Urothelium cell line (cell line): ENCODE results near the gene PWWP2A.

Experiments
- DNase-seq: peaks from one replicate; pipeline ENCODE4 v3.0.0; 2011; ENCODE audit warnings: low spot score, mixed read lengths
- FAIRE-seq: peaks from 2 replicates; lab custom pipeline; 2011; peaks lifted over from hg19 to GRCh38; lab: Jason Lieb, UNC

The PWWP2A gene

DNA sequence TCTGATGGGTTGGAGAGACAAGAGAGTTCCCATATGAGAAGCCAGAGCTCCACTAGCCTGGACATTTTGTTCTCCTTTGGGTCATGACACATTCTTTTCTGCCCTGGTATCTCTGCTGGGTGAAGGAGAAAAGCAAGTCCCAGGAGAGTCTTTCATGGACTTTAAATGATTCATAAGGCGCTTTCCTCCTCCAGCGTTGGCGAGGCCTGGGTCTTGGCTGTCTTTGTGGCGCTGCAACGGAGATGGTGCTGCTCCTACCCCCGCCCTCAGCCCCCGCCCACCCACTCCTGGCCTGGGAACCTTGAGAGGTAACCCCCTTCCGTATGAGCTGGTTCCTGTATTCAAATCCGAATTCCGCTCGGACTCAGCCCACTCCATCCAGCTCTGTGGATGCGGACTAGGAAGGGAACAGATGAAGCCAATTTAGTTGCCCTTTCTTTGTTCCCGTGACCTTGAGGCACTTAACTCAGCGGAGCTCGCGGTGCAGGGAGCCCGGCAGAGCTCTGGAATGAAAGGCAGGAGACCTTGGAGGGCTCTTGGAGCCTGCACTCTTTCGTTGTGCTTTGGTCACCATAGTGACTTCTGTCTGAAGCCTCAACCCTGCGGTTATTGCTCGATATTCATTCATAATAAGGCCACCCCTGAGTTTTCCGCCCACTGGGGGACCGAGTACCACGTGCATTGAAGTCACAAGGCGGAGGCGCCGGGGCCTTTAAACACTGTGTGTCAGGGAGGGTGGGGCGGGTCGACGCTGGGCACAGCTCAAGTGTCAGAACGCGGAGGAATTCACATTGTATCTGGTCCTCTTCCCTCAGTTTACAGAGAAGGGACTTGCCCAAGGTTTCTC, 14.0 kb upstream of the PWWP2A start:
- DNase-seq (peak; percentile 16), FAIRE-seq (no peak)

DNA sequence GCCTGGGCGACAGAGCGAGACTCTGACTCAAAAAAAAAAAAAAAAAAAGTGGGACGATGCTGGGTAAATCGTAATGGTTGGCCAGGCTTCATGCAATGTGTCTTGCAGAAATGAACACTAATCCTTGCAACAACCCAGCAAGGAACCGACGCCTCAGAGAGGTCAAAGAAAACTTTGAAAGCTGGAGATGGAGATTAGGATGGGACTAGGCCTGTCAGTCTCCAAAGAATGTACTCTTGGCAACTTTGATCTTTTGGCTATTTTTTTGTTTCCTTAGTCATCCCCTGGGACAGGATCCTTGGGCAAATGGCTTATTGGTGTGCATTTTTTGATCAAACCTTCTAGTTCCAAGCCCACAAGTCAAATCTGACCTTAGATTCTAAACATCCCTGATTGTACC, 10.6 kb upstream of the PWWP2A start:
- FAIRE-seq (no peak), DNase-seq (no peak)

DNA sequence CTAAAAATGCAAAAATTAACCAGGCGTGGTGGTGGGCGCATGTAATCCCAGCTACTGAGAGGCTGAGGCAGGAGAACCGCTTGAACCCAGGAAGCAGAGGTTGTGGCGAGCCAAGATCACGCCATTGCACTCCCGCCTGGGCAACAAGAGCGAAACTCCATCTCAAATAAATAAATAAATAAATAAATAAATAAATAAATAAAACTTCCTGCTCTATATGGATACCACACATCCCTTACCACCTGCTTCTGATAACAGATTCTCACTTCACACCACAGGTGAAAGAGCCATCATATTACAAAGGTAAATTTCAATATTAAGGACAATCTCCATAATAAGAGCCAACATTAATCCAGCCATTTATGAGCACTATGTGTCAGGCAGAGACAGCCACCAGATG, 9.4 kb upstream of the PWWP2A start:
- DNase-seq (no peak), FAIRE-seq (no peak)

DNA sequence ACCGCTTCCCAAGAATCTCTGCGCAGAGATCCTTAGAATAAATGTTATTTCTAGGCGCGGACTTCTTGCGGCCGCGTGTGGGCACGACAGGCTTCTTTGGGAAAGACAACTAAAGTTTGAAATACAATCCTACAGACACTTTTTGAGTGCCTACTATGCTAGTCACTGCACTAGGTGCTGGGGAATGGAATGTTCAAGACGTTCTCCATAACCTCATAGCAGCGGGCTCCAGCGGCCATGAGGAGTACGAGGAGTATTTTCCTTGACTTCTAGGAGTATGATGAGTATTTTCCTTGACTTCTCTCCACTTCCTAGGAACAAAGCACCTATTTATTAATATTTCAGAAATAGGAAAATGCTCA, 636 bp upstream of the PWWP2A start:
- no peak for FAIRE-seq

DNA sequence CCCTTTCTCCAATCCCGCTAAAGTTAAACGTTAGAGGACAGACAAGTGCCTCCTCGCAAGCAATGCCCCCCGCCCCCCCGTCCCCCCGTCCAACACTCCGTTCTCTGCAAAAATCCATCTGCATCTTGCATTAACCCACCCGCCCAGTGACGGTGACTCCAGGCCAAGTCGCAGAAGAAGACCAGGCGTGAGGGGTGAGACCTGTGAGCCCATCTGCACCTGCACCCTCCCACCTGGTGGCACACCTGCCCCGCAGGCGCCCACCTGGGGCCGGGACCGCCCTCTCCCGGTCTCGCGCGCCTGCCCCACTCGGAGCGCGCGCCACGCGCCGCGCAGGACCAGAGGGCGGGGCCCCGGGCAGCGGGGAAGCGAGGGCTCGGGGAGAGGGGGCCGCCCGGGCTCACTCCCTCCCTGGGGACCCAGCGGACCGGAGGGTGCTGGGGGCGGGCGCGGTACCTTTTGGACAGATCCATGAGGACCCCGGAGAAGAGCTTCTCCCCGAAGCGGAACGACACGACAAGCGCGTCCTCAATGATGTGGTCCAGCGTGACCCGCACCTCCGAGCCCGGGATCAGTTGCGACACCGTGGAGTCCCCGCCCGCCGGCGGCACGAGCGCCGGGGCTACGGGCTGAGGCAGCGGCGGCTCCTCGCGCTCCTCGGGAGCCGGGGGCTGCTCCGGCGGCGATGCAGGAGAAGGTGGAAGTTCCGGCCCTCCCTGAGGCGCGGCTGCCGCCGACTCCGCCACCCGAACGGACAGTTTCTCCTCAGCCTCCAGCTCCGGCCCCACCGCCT, 705 bp downstream of the PWWP2A start:
- DNase-seq (peak; percentile 44), FAIRE-seq (no peak)

More for the DNA sequence above, 636 bp upstream of the PWWP2A start:
- DNase-seq = no peak

DNA sequence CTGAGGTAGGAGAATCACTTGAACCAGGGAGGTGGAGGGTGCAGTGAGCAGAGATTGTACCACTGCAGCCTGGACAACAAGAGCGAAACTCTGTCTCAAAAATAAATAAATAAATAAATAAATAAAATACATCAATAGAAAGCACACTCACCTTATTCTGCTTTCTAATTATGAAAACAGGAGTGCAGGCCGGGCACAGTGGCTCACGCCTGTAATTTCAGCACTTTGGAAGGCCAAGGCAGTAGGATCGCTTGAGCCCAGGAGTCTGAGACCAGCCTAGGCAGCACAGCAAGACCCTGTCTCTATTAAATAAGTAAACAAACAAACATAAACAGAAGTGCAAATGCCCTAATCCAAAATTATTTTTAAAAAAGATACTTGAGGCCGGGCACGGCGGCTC, 2.3 kb downstream of the PWWP2A start:
- no peak for DNase-seq
- FAIRE-seq = no peak

DNA sequence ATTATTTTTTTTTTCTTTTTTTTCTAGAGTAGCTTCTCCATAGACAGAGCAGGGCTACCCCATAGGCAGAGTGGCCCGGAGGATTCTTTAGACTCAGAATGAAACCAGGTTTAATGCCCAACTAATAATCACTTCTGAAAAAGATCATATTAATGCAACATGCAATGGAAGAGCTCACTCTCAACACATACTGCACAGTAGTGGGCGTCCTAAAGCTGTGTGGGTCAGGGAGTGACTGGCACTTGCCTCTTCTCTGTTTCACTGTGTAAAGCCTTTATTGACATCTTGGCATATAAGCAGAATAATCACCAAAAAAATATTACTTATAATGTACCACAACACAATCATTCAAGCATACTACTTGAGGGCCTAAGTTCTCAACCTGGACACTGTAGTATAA, 11.1 kb downstream of the PWWP2A start:
- DNase-seq (no peak), FAIRE-seq (no peak)

DNA sequence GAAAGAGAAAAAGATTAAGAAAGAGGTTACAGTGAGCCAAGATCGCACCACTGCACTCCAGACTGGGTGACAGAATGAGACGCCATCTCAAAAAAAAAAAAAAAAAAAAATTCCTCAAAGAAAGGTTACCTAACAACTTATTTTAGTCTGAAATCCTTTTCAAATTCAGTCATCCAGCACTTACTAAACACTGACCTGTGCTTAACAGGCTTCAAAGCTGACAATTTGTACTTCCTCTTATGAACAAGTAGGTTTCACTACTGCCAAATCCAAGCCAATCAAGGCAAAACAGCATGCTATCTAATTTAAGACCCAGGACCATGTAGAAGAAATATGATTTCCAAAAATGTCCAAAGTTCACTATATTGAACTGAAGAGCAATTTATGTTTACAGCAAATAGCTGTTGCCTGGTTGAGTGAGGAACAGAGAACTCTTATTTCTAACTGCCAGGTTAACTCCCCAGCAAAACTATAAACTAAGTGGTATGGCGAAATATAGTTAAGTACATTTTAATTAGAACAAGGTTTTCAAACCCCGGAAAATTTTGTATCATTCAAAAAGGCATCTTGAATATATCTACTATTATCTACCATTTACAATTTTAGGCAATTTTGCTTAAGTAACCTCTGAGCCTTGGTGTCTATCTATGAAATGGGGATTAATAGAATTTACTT, 13.4 kb downstream of the PWWP2A start:
- DNase-seq = no peak

DNA sequence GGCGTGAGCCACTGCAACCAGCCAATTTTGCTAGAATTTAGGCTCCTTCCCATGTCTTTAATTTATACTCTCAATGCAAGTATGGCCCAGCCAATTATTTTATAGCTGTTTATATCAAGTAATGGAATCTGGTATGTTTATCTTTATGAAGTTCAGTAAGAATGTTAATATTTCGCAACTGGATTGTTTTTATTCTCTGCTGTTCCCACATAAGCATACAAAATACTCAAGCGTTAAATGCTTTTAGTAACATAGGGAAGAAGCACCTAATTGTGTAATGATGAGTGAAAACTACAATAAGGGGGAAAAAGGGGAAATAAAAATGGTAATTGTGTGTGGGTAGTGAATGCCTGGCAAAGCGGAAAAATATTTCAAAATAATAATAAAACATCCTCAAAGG, 21.3 kb downstream of the PWWP2A start:
- FAIRE-seq (no peak), DNase-seq (no peak)

More for the DNA sequence above, 13.4 kb downstream of the PWWP2A start:
- FAIRE-seq = no peak

DNA sequence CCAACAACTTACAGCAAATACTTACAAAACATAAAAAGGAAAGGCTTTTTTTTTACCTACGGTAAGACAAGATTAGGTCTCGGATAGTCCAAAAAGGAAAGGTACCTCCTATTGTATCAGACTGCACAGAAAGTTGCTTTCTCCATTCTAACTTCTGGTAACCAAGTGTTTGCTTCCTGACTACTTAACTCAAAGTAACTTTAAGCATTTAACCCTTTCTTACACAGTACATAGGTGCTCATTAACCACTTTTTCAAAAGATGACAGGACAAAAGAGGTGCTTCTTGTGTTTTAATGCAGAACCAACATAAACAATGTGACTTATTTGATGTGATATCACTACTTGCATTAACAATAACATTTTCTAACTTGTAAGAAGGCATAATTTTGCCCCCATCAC, 23.1 kb downstream of the PWWP2A start:
- DNase-seq = no peak

DNA sequence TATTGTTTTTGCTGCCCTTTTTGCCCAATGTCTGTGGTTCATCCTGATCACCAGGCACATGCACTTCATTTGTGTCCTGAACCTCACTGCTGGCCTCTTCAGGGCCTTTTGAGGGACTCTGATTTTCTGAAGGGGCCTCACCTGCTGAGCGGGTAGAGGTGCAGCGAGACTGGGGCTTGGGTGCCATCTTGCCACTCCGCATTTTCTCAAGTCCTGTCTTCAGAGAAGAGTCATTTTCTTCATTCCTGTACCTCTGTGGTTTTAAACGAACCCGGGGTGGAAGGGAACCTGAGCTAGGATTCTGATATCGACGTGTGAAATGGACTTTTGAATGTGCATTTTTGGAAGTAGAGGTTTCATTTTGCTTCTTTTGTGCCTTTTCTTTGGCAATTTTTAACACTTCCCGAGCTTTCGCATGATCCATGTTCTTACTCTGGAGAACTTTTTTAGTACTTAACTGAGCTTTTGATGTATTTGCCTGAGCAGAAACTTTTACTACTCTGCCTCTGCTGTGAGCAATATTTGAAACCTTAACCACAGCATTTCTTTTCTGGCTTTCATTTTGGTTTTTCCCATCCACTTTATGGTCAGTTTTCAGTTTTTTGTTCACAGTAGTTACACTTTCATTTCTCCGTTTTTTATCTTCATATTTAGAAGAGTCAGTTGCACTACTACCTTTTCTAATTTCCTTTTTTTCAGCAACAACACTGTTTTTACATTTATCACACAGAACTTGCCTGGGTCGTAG, 26.1 kb downstream of the PWWP2A start:
- no peak for DNase-seq

More for the DNA sequence above, 23.1 kb downstream of the PWWP2A start:
- FAIRE-seq = no peak

DNA sequence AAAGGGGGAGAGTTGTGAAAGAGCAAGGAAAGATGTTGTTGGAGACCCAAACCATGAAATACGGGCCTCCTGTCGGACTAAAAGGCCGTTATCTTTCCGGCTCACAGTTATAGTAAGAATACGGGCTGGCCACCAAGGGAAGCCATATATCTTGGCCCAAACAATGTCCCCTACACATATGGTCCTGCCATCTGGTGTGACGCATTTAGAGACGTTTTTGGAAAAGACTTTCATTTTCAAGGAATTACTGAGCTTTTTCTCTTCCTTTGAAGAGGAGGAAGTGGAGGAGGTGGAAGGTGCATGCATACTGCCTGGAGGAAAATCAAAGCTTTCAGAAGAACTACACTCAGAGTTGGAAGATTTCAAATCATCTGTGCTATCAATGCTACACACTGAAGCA, 26.7 kb downstream of the PWWP2A start:
- no peak for DNase-seq

More for the DNA sequence above, 26.1 kb downstream of the PWWP2A start:
- no peak for FAIRE-seq

DNA sequence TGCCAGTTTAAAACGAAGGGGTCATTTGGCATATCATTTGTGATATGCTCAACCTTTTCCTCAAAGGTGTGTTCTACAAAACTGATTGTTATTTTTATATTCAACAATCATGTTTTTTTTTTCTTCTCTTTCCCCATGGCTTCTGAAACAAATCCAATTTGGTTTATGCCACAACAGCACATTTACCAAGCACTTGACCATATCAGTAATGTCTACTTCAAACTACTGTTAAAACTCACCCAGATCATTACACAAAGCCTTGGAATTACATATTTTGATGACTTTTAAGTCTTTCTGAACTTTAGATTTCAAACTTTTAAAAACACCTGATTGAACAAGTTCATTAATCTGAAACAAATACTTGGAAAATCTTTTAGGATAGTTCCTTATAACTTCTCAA, 29.2 kb downstream of the PWWP2A start:
- no peak for DNase-seq
- FAIRE-seq = no peak

More for the DNA sequence above, 26.7 kb downstream of the PWWP2A start:
- FAIRE-seq = no peak

DNA sequence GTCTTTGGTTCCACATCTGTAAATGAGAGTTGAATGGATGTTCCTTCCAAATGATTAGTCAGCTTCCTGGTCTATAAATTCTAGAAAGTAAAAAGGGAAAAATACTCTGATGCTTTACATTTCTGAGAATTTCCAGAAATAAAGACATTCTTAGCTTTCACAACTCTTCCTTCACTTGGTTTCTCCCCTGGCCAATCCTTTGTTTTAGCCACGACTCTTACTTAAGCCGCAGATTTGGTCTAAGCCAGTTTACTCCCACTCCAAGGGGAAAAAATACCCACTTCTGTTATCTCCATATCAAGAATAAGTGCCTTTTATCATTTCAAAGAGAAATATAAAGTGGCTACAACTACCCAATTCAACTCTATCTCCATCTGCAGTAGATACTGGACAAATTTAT, 29.7 kb downstream of the PWWP2A start:
- FAIRE-seq (no peak), DNase-seq (no peak)

DNA sequence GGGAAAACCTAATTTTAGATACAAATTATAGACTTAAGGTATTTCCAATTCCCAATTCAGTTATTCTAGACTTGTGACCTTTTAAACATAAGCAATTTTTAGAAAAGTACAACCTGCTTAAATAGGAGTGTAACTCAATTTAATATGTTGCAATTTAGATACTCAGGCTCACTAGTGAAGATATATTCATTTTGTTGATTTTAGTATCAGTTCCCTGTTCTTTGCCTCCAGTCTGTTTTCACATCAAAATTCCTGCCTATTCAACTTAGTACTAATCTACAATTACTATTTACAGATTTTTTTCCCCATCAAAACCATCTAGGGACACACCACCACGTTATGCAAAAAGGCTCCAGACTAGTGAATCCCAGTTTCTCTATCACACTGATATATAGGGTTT, 30.4 kb downstream of the PWWP2A start:
- no peak for FAIRE-seq
- DNase-seq = no peak

DNA sequence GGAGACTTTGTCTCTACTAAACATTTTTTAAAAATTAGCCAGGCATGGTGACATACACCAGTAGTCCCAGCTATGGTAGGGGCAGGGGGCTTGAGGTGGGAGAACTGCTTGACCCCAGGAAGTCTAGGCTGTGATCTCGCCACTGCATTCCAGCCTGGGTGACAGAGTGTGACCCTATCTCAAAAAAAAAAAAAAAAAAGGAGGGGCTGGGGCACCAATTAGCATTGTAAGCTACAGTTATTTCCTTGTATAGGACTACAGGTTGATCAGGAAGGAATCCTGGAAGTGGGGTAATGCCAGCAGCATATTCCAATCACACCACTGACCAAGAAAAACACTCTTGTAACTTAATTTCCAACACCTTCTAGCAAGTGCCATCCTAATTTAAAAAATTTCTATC, 32.1 kb downstream of the PWWP2A start:
- no peak for DNase-seq
- FAIRE-seq = no peak

DNA sequence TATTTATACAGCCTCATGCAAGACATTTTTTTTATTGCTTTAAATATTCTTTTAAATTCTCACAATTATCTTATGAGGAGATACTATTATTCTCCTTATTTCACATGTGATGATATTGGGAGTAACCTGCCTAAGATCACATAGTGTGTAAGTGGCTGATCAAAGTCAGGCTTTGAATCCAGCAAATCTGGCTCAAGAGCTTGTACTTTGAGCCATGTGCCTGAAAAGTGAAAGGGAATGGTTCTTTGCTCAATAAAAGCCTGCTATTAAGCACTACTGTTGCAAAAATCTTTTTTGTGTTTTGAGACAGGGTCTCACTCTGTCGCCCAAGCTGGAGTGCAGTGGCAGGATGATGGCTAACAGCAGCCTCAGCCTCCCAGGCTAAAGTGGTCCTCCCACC, 35.1 kb downstream of the PWWP2A start:
- no peak for DNase-seq
- FAIRE-seq = no peak

DNA sequence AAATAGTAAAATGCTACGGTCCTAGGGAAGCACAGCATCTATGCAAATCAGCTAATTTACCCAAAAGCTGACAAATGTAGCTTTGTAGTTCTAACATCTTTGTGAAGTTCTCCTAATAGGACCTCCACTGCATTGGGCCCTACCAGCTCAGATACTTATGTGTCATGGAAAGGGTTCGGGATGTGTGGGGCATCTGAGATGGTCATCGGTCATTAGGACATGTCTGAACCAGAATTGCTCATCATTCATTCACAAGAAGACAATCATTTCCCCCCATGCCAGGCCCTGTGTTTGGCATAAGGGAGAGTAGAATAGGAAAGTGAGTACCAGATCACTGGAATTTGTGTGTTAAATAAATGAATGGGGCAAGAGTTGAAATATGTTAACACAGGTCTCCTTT, 35.7 kb downstream of the PWWP2A start:
- DNase-seq (peak; percentile 52), FAIRE-seq (peak; percentile 30)

DNA sequence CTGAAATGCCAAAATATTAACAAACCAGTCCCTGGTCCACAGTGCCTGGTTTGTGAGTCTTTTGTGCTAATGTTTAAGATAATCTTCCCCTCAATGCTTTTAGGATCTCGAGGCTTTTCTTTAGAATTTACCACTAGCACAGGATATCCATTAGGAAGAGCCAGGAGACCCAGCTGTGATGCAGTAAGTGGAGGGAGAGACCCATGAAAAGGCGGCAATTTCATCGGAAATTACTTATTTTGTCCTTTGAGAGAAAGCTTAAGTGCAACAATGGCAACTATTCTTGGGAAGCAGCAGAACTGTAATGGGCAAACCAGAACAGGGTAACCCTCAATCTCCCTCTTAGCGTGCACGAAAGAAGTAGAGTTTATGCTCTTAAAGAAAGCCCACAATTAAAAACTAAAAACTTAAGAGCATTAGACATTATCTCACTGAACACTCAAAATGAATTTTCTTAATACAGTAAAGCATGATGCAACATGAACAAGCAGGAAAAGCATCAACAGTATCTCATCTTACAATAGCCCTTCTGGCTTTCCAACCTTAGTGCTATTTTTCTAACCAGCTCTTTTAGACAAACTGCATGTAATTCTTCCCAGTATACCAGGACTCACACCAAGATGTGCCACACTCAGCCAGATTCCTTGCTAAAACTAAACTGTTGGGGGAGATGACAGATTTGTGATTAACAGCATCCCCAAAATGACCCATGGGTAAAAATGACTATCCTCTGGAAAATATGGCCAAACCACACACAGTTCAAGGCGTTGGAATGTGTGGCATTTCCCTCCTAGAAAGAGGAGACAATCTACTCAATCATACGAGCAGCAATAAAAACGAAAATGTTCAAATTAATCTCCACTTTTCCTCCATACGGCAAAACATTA, 36.4 kb downstream of the PWWP2A start:
- FAIRE-seq (no peak), DNase-seq (peak; percentile 70)

DNA sequence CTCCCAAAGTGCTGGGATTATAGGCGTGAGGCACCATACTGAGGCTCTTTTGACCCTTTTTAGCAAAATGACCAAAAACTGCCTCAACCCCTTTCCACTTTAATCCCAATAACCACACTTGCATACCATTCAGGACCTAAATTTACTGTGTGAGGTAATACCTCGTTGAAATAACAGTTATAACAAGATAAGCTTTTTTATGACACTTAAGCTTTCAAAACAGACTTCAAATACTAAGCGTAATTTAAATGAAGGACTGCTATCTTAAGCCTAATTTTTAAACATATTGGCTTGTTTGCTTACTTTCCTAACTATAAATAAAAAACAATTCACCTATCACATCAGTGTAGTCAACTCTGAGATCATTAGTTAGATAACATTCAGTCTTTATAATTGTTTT, 37.8 kb downstream of the PWWP2A start:
- DNase-seq (no peak), FAIRE-seq (no peak)
